Mucosa of descending colon (tissue), 3 donors: ENCODE results near the gene FARP1. TPM values are rescaled to one million over a fixed set of nuclear protein-coding genes. Genes with fewer than 3 reads are reported as not detected.

ENCODE experiments used
- ATAC-seq: fragments of 200-7000 bp; cut with Tn5 transposase; one replicate; pipeline ENCODE4 v1.9.1; 2020; ENCODE audit warnings: mild to moderate bottlenecking, moderate library complexity
- DNase-seq, 3 donors: peaks; one replicate each; pipeline ENCODE4 v3.0.0-alpha.2; 2020
- H3K36me3 ChIP-seq: fragments of 200-600 bp; one replicate; pipeline ENCODE4 v1.8.0; 2021; ENCODE audit warnings: low read depth, mild to moderate bottlenecking
- H3K4me1 ChIP-seq: fragments of 200-600 bp; one replicate; pipeline ENCODE4 v1.8.0; 2021; ENCODE audit warnings: low read depth, mild to moderate bottlenecking
- H3K4me3 ChIP-seq: fragments of 200-600 bp; one replicate; pipeline ENCODE4 v1.8.0; 2021; ENCODE audit warnings: mild to moderate bottlenecking
- H3K9me3 ChIP-seq: fragments of 200-600 bp; one replicate; pipeline ENCODE4 v1.8.0; 2021; ENCODE audit warnings: mild to moderate bottlenecking
- intact Hi-C, 2 donors: fragments of 100-400 bp; cut with DNase I in 1 of 2; cut with micrococcal nuclease in 1 of 2; formaldehyde crosslinking; loops; one replicate each; pipeline versions ENCODE4 v1.11.0 to v1.11.1; 2022; cut with DNase I, micrococcal nuclease
- total RNA-seq, 3 donors: library from RNA; stranded (reverse); fragmentation: NEBNext Ultra II Directional in 2 of 3; extraction: Animal tissue kit (Norgen Biotek cat#: 25700) in 2 of 3; gene quantifications; one replicate each; pipeline versions ENCODE4 v1.2.1 to v1.2.4, GENCODE V29; 2021 to 2023
- TF ChIP-seq, protein P1 (sequence below): fragments of 200-600 bp; IDR thresholded peaks from one replicate; pipeline ENCODE4 v1.8.0; 2022; ENCODE audit warnings: antibody characterized with exemption, mild to moderate bottlenecking
- donor health status: DM: no; HTN: no; CAD: no; lungs with moderate emphysema.
- donor health status: DM: no; HTN: no; CAD: no.
- donor health status: DM: no; HTN: yes; CAD: no.

The FARP1 gene
- total RNA-seq, 3 donors from 2014 or later: 44.4 to 111 (median 53.6) TPM

DNA sequence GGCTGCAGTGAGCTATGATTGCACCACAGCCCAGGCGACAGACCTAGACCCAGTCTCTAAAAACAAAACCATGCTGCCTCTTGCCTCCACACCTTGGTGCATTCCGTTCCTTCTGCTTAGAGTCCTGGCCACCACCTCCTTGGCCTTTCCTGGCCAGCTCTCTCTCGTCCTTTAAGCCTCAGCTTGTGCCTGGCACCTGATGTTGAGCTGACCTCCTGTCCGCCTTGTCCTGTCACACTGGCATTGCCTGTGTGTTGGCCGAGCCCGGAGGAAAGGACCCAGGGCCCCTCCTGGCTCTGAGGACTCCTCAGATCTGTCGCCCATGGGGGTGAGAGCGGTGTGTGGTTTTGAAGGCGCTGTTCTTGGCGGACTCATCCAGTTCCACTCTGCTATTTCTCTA lies 290.8 kb downstream of the FARP1 start:
- Histone ChIP-seq H3K36me3 (no peaks in the 10 kb centered on the region), H3K4me1 (no peaks in the 10 kb centered on the region), H3K9me3 (no peaks in the 10 kb centered on the region), H3K4me3 (no peak overlapping the region)
- DNase-seq (no peak), ATAC-seq (no peak)
- intact Hi-C loops: no loop called here
- TF ChIP-seq, protein P1, sequence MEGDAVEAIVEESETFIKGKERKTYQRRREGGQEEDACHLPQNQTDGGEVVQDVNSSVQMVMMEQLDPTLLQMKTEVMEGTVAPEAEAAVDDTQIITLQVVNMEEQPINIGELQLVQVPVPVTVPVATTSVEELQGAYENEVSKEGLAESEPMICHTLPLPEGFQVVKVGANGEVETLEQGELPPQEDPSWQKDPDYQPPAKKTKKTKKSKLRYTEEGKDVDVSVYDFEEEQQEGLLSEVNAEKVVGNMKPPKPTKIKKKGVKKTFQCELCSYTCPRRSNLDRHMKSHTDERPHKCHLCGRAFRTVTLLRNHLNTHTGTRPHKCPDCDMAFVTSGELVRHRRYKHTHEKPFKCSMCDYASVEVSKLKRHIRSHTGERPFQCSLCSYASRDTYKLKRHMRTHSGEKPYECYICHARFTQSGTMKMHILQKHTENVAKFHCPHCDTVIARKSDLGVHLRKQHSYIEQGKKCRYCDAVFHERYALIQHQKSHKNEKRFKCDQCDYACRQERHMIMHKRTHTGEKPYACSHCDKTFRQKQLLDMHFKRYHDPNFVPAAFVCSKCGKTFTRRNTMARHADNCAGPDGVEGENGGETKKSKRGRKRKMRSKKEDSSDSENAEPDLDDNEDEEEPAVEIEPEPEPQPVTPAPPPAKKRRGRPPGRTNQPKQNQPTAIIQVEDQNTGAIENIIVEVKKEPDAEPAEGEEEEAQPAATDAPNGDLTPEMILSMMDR: no peak

DNA sequence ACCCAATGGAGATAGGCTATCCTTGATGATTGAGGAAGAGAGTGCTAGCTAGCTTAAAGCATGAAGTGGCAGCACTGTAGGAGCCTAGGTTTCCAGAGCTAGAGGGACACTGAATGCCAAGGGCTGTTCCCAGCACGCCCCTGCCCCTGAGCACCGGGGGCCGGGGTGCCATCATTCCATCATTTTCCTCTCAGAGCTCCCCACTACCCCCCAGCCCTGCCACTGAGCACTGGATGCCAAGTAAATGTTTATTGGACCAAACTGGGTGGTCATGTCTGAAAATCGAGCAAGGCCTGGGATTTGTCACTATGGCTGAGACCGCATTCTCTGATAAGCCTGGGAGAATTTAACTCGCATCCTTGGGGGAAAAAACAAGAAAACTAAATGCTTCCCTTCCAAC lies 291.2 kb downstream of the FARP1 start:
- H3K9me3 ChIP-seq: no peaks in the 10 kb centered on the region
- no peaks in the 10 kb centered on the region for H3K36me3 ChIP-seq
- DNase-seq: no peak
- H3K4me1 ChIP-seq: no peaks in the 10 kb centered on the region
- no peak for ATAC-seq
- intact Hi-C loops: no loop called here
- TF ChIP-seq, protein P1: no peak
- H3K4me3 ChIP-seq: no peak overlapping the region

DNA sequence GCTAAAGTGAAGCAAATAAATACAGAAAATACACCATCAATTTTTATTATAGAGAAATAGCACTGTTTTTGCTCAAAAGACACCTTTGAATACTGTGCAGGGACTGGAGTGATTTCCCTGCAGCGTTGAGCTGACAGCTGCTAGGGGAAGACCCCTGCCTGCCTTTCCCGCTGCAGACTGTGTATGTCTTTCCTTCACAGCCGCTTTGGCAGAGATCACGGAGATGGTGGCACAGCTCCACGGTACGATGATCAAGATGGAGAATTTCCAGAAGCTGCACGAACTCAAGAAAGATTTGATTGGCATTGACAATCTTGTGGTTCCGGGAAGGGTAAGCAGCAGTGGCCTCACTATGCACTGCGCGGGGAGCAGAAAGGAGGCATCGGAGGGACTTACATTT lies 292.5 kb downstream of the FARP1 start:
- Histone ChIP-seq H3K9me3 (no peaks in the 10 kb centered on the region), H3K4me3 (no peak overlapping the region), H3K4me1 (no peaks in the 10 kb centered on the region), H3K36me3 (no peaks in the 10 kb centered on the region)
- TF ChIP-seq, protein P1: no peak
- no peak for DNase-seq
- intact Hi-C loops: no loop called here
- no peak for ATAC-seq

DNA sequence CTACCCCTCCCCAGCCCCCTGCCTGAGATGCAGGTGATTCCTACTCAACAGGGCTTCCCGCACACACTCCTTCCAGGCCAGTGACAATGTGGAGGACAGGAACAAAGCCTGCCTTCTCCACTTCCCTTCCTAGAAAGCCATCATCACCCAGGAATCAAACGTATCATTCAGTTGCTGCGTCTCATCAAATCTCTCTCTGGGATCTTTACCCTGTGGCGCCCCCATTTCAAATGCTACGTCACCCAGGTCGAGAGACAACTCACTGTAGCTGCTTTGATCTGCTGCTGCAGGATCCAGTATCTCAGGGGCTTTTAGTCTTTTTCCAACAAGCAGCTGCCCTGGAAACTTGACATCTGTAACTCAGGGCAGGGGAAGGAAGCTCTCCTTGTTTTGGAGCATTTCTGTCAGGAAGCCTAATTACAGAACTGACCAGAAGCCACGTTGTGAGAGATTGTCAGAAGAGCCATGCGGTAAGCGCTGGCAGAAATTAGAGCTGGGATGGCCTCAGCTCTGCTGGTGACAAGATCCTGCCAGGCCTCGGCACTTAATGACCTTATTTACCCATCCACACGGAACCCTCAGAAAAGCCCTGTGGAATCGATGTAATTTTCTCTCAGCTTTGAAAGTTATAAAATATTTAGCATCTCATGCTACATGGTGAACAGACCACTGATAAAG lies 293.5 kb downstream of the FARP1 start:
- no peak for ATAC-seq
- DNase-seq: no peak
- no peaks in the 10 kb centered on the region for H3K9me3 ChIP-seq
- no peak overlapping the region for H3K4me3 ChIP-seq
- intact Hi-C loops: no loop called here
- no peaks in the 10 kb centered on the region for H3K4me1 ChIP-seq
- TF ChIP-seq, protein P1: no peak
- H3K36me3 ChIP-seq: no peaks in the 10 kb centered on the region

DNA sequence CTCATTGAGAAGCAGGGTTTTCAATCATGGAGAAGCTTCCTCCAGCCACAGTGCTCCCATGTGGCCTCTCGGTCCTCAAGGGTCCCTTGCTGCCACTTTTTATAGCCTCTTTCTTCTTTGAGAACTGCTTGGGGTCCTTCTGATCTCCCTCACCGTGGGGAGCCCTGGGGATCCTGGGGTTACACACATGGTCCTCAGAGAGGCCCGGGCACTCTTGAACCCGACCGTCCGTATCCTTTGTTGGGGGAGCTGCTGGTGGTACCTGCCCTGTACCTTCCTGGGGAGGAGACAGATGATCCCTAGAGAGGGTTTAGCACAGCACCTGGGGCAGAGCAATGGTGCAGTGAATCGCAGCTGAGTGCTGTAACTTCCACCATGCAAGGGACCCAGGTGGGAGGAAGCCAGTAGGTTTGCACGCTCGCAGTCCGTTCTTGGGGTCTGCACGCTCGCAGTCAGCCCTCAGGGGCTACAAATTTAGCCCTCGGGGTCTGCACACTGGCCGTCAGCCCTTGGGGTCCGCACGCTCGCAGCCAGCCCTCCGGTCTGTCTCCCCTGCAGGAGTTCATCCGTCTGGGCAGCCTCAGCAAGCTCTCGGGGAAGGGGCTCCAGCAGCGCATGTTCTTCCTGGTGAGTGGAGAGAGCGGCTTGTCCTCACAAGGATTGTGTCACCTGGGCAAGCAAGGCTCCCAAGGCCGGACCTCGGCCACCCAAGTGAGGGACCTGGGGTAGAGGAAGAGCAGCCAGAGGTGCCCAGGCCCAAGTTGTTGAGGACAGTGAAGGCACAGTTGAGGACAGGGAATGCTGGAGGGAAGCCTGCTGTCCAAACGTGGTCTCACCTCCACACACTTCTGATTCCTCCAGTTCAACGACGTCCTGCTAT lies 295.6 kb downstream of the FARP1 start:
- Histone ChIP-seq H3K36me3 (no peaks in the 10 kb centered on the region), H3K4me3 (no peak overlapping the region), H3K4me1 (no peaks in the 10 kb centered on the region), H3K9me3 (no peaks in the 10 kb centered on the region)
- DNase-seq (no peak), ATAC-seq (no peak)
- TF ChIP-seq, protein P1: no peak
- intact Hi-C loops: no loop called here
